Suppressor macrophage treated with lipopolysaccharide for 4 hours (primary cell): ENCODE results near the gene STAC3.
"Not testable (repeated sequence)": the region's sequence is repeated elsewhere in the genome, so short reads cannot be mapped to it uniquely, and the experiment has no call there.

ENCODE experiments used
- DNase-seq: peaks from one replicate; pipeline ENCODE4 v3.0.0-alpha.2; 2020

The STAC3 gene

GRCh38 chr12:57250956-57251355 is at the start of gene STAC3:
STAC3 (minus strand) TSS chr12:57251187; CDS start chr12:57249636, 1,551 bp downstream.
- no peak for DNase-seq

GRCh38 chr12:57299514-57300016 is 48.6 kb upstream of the STAC3 start:
- DNase-seq: no peak

GRCh38 chr12:57296291-57296690 is 45.3 kb upstream of the STAC3 start:
- DNase-seq: no peak

- DNase-seq: not testable (repeated sequence)
Measured at GRCh38 chr12:57282073-57282472, 31.1 kb upstream of the STAC3 start.

GRCh38 chr12:57280211-57281062 is 29.4 kb upstream of the STAC3 start:
- DNase-seq: peak; percentile 92

- no peak for DNase-seq
Measured at GRCh38 chr12:57278465-57279381, 27.7 kb upstream of the STAC3 start.

- peak; percentile 26 for DNase-seq
Measured at GRCh38 chr12:57276935-57277563, 26.1 kb upstream of the STAC3 start.

- DNase-seq: not testable (repeated sequence)
Measured at GRCh38 chr12:57276233-57276632, 25.2 kb upstream of the STAC3 start.

GRCh38 chr12:57273516-57273915 is 22.5 kb upstream of the STAC3 start:
- DNase-seq: no peak

- DNase-seq: no peak
Measured at GRCh38 chr12:57272337-57273151, 21.6 kb upstream of the STAC3 start.

- DNase-seq: no peak
Measured at GRCh38 chr12:57270966-57271470, 20.0 kb upstream of the STAC3 start.

- DNase-seq: peak; percentile 48
Measured at GRCh38 chr12:57268264-57268663, 17.3 kb upstream of the STAC3 start.

GRCh38 chr12:57266681-57267080 is 15.7 kb upstream of the STAC3 start:
- no peak for DNase-seq

GRCh38 chr12:57263096-57263495 is 12.1 kb upstream of the STAC3 start:
- no peak for DNase-seq

- DNase-seq: no peak
Measured at GRCh38 chr12:57262126-57262822, 11.3 kb upstream of the STAC3 start.

- DNase-seq: no peak
Measured at GRCh38 chr12:57261428-57261865, 10.5 kb upstream of the STAC3 start.

GRCh38 chr12:57260366-57260765 is 9.4 kb upstream of the STAC3 start:
- DNase-seq: no peak

GRCh38 chr12:57258977-57259970 is 8.3 kb upstream of the STAC3 start:
- no peak for DNase-seq

- DNase-seq: no peak
Measured at GRCh38 chr12:57255916-57256315, 4.9 kb upstream of the STAC3 start.
